CD1c-positive myeloid dendritic cell (primary cell): ENCODE results near the gene COASY.

Experiments used
- DNase-seq: peaks from one replicate; pipeline ENCODE4 v3.0.0-alpha.2; 2016; ENCODE audit errors: extremely low spot score

Gene COASY

GRCh38 chr17:42613699-42614295, 51.8 kb downstream of the COASY start:
- DNase-seq, result no peak
